ENCODE measurements around the gene KRTAP9-3. TPM values are rescaled to one million over a fixed set of nuclear protein-coding genes. Genes with fewer than 3 reads are reported as not detected.

KRTAP9-3 gene
- total and polyA plus RNA-seq, 2 of the 8 experiments (the other 6 are each of a cell fraction or from before 2014, with no cell fraction given), result not detected

- H2AK5ac ChIP-seq (ENCODE audit: low read depth, low read length), result no peak overlapping the region
- H3K23ac ChIP-seq (ENCODE audit: insufficient read length), result no peak overlapping the region
- H3K79me1 ChIP-seq (ENCODE audit: low read depth, low read length), result no peaks in the 10 kb centered on the region
- no peak overlapping the region for H3K14ac ChIP-seq (ENCODE audit: insufficient read length)
- no peak overlapping the region for H4K91ac ChIP-seq (replicated peaks; ENCODE audit: insufficient read length, low read length)
- H4K20me1 ChIP-seq (replicated peaks in 1 of 2; ENCODE audit: control insufficient read depth in 1 of 2, insufficient read depth in 2 of 2, low read length in 2 of 2), result no peaks in the 10 kb centered on the region
- DNase-seq (ENCODE audit: low read depth in 1 of 2, low spot score in 2 of 2) (no peak), FAIRE-seq (no peak)
- no peaks in the 10 kb centered on the region for H3K9me3 ChIP-seq (ENCODE audit: insufficient read depth in 2 of 2, low read depth in 1 of 2, low read length in 1 of 2)
- H3K18ac ChIP-seq (ENCODE audit: extremely low read depth, low read length), result no peak overlapping the region
- no peak for TF ChIP-seq RNF2 (IDR thresholded peaks at IDR 0.05; ENCODE audit: borderline replicate concordance, low read depth, low read length, missing control alignments, poor library complexity, severe bottlenecking)
- no peak for TF ChIP-seq NANOG (IDR thresholded peaks at IDR 0.05; ENCODE audit: insufficient read depth, low read depth, low read length, poor library complexity, severe bottlenecking)
- no peak for TF ChIP-seq GABPA (IDR thresholded peaks at IDR 0.05; ENCODE audit: borderline replicate concordance, insufficient read depth, low read length)
- TF ChIP-seq SIRT6 (IDR thresholded peaks at IDR 0.05; ENCODE audit: low read length), result no peak
- no peak for TF ChIP-seq ATF3 (IDR thresholded peaks at IDR 0.05; ENCODE audit: insufficient read depth, low read depth, low read length)
- TF ChIP-seq MAFK (IDR thresholded peaks at IDR 0.05; ENCODE audit: low read depth, low read length), result no peak
- TF ChIP-seq SAP30 (IDR thresholded peaks at IDR 0.05; ENCODE audit: insufficient read depth, insufficient replicate concordance, low read length), result no peak
- no peak overlapping the region for H3K27ac ChIP-seq (ENCODE audit: low read depth, low read length)
- POLR2A ChIA-PET (ENCODE audit: partially characterized antibody), result no interaction called here
- no peak overlapping the region for H2BK15ac ChIP-seq (ENCODE audit: low read length)
- H3K23me2 ChIP-seq (ENCODE audit: low read depth, low read length), result no peaks in the 10 kb centered on the region
- no peaks in the 10 kb centered on the region; a peak in 1 of 7 replicates for H3K4me1 ChIP-seq (replicated peaks in 1 of 4; ENCODE audit: control insufficient read depth in 3 of 4, insufficient read depth in 4 of 4, low read length in 3 of 4)
- H3K4ac ChIP-seq (replicated peaks; ENCODE audit: insufficient read length, low read depth, low read length), result no peak overlapping the region
- no peak overlapping the region for H2BK12ac ChIP-seq (ENCODE audit: low read depth, low read length)
- no peaks in the 10 kb centered on the region for H3K79me2 ChIP-seq (ENCODE audit: control insufficient read depth in 1 of 2, insufficient read depth in 2 of 2, low read length in 2 of 2)
- no peak overlapping the region for H2AFZ ChIP-seq (ENCODE audit: low read length)
- no peak overlapping the region for H3K4me2 ChIP-seq (ENCODE audit: insufficient read depth in 1 of 2, low read depth in 2 of 2, low read length in 2 of 2)
- H4K5ac ChIP-seq (ENCODE audit: insufficient read length, low read depth, low read length), result no peak overlapping the region
- H2BK120ac ChIP-seq (replicated peaks; ENCODE audit: low read depth, low read length), result no peak overlapping the region
- H3K56ac ChIP-seq (replicated peaks; ENCODE audit: insufficient read length, low read depth, low read length), result no peak overlapping the region
- H4K8ac ChIP-seq (ENCODE audit: extremely low read depth, insufficient read depth, low read length), result no peak overlapping the region
- no peaks in the 10 kb centered on the region for H3K27me3 ChIP-seq (replicated peaks in 1 of 4; ENCODE audit: control insufficient read depth in 3 of 4, extremely low read depth in 1 of 4, insufficient read depth in 3 of 4, low read length in 3 of 4)
- no peak overlapping the region for H2BK20ac ChIP-seq (ENCODE audit: low read length)
- H2BK5ac ChIP-seq (ENCODE audit: low read depth, low read length), result no peak overlapping the region
- H3K9ac ChIP-seq (replicated peaks in 1 of 4; ENCODE audit: extremely low read depth in 1 of 4, low read depth in 3 of 4, low read length in 3 of 4), result no peak overlapping the region
- CTCF ChIA-PET (ENCODE audit: partially characterized antibody), result no interaction called here
- no peak overlapping the region for H3K4me3 ChIP-seq (ENCODE audit: extremely low read depth in 1 of 4, insufficient read depth in 2 of 4, low read depth in 3 of 4, low read length in 4 of 4)
- no peaks in the 10 kb centered on the region for H3K36me3 ChIP-seq (ENCODE audit: control insufficient read depth in 2 of 4, insufficient read depth in 4 of 4, low read length in 3 of 4)
Observed at GRCh38 chr17:41258406-41258805, 26.2 kb downstream of the KRTAP9-3 start.
